SH-SY5Y (cell line): ENCODE measurements around the gene EPHB2.

ENCODE experiments used
- GATA2 ChIP-seq: IDR thresholded peaks from 2 replicates; pipeline ENCODE4 v1.6.1; 2011; ENCODE audit warnings: mild to moderate bottlenecking, low read depth, low read length
- GATA3 ChIP-seq: IDR thresholded peaks from 2 replicates; pipeline ENCODE4 v1.6.1; 2011; ENCODE audit warnings: low read depth, mild to moderate bottlenecking, low read length, moderate library complexity

GRCh38 chr1:22889213-22889827 is 178.7 kb downstream of the EPHB2 start:
- no peak for TF ChIP-seq GATA3
- no peak for TF ChIP-seq GATA2
